ENCODE results near the gene GPRIN3. TPM values are rescaled to one million over a fixed set of nuclear protein-coding genes. Genes with fewer than 3 reads are reported as not detected.

Gene GPRIN3
- total and polyA plus RNA-seq, 2 donors (not counting 3 experiments of a cell fraction or from before 2014, with no cell fraction given): 0.17 to 2.2 TPM

- DNase-seq (ENCODE audit: low read depth, low spot score) (no peak), FAIRE-seq (no peak)
- intact Hi-C loops (cut with micrococcal nuclease): no loop called here
- no peaks in the 10 kb centered on the region for H3K79me2 ChIP-seq (ENCODE audit: control insufficient read depth, insufficient read depth, low read length)
- H3K4me3 ChIP-seq (replicated peaks in 1 of 3; ENCODE audit: insufficient read depth in 1 of 3, low read depth in 1 of 3, low read length in 3 of 3): no peak overlapping the region
- no peaks in the 10 kb centered on the region for H3K27me3 ChIP-seq (ENCODE audit: control insufficient read depth in 2 of 2, insufficient read depth in 2 of 2, low read length in 2 of 2)
- dilution Hi-C loops (cut with MboI; ENCODE audit: extremely low pct_ligation_motif_present, low sequenced_read_pairs): no loop called here
- CTCF ChIA-PET: no interaction called here
- BruUV-seq (replicated peaks): no TSS peak
- H4K20me1 ChIP-seq (replicated peaks; ENCODE audit: control insufficient read depth, extremely low read depth, insufficient read depth, low read length): no peaks in the 10 kb centered on the region
- H3K9me1 ChIP-seq (replicated peaks; ENCODE audit: control insufficient read depth, extremely low read depth, insufficient read depth, low read length): no peaks in the 10 kb centered on the region
- H3K9me3 ChIP-seq (replicated peaks; ENCODE audit: control insufficient read depth, insufficient read depth, low read length): no peaks in the 10 kb centered on the region
- no peak overlapping the region for H3K9ac ChIP-seq (replicated peaks; ENCODE audit: extremely low read depth, insufficient read depth, low read length)
- POLR2A ChIA-PET: no interaction called here
- no peaks in the 10 kb centered on the region for H3K36me3 ChIP-seq (ENCODE audit: control insufficient read depth in 2 of 2, extremely low read depth in 1 of 2, insufficient read depth in 2 of 2, low read length in 2 of 2)
- H3K4me2 ChIP-seq (ENCODE audit: insufficient read depth, low read length): no peak overlapping the region
- peaks cover 5% of the 10 kb centered on the region for H3K4me1 ChIP-seq (ENCODE audit: control insufficient read depth, extremely low read depth, insufficient read depth, low read length)
- TF ChIP-seq JUN (IDR thresholded peaks at IDR 0.05; ENCODE audit: borderline replicate concordance, insufficient read depth, insufficient read length, low read depth): no peak
- TF ChIP-seq MYC (IDR thresholded peaks at IDR 0.05; ENCODE audit: low read depth, low read length): no peak
- TF ChIP-seq MAX (IDR thresholded peaks at IDR 0.05; ENCODE audit: insufficient read depth, insufficient read length): no peak
- no peak for TF ChIP-seq CTCF (IDR thresholded peaks at IDR 0.05; ENCODE audit: extremely low read depth in 1 of 2, insufficient read depth in 1 of 2, low read depth in 1 of 2, low read length in 2 of 2)
- no peak for TF ChIP-seq EZH2 (IDR thresholded peaks at IDR 0.05; ENCODE audit: borderline replicate concordance, low read depth, low read length, severe bottlenecking)
- TF ChIP-seq POLR2AphosphoS5 (IDR thresholded peaks at IDR 0.05; ENCODE audit: insufficient read depth, low read depth, low read length): no peak
- no peak for TF ChIP-seq FOS (IDR thresholded peaks at IDR 0.05; ENCODE audit: borderline replicate concordance, insufficient read depth, low read length)
- TF ChIP-seq POLR2A (IDR thresholded peaks at IDR 0.05; ENCODE audit: low read depth, low read length): no peak
- TF ChIP-seq GATA2 (IDR thresholded peaks at IDR 0.05; ENCODE audit: insufficient read depth, insufficient read length, low read depth, low read length): no peak
- H3K27ac ChIP-seq (ENCODE audit: insufficient read depth, low read depth, low read length): no peak overlapping the region
- no peak overlapping the region for H2AFZ ChIP-seq (ENCODE audit: low read depth, low read length)
Measured at GRCh38 chr4:89329280-89329679, 21.7 kb upstream of the GPRIN3 start.
